Stimulated activated CD4-positive, alpha-beta T cell treated with anti-CD3 and anti-CD28 coated beads, Interleukin-12 subunit alpha, Interleukin-12 subunit beta, amount 100 ng/mL, for 48 hours (primary cell): ENCODE measurements around the gene LRP1.
A peak's percentile ranks its signal among the peaks of the same experiment; 100 is the strongest.

Experiments used
- DNase-seq, 3 donors: peaks; one replicate each; pipeline ENCODE4 v3.0.0-alpha.2; 2020; ENCODE audit warnings: low read depth in 2 of 3, low spot score in 1 of 3

The LRP1 gene

DNA sequence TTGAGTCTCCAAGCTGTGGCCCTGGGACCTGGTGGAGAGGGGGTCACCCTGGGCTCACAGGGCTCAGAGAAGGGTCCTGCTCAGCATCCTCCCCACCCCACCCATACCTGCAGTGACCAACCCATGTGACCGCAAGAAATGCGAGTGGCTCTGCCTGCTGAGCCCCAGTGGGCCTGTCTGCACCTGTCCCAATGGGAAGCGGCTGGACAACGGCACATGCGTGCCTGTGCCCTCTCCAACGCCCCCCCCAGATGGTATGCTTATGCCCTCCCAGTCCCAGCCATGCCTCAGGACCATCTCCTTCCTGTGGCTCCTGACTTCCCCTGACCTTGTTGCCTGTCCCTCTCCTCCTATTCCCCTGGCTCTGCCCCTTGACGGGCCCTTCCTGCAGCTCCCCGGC, 81.6 kb downstream of the LRP1 start:
- no peak for DNase-seq

- no peak for DNase-seq
These were observed 82.2 kb downstream of the LRP1 start for GRCh38 chr12:57210461-57210860.

DNA sequence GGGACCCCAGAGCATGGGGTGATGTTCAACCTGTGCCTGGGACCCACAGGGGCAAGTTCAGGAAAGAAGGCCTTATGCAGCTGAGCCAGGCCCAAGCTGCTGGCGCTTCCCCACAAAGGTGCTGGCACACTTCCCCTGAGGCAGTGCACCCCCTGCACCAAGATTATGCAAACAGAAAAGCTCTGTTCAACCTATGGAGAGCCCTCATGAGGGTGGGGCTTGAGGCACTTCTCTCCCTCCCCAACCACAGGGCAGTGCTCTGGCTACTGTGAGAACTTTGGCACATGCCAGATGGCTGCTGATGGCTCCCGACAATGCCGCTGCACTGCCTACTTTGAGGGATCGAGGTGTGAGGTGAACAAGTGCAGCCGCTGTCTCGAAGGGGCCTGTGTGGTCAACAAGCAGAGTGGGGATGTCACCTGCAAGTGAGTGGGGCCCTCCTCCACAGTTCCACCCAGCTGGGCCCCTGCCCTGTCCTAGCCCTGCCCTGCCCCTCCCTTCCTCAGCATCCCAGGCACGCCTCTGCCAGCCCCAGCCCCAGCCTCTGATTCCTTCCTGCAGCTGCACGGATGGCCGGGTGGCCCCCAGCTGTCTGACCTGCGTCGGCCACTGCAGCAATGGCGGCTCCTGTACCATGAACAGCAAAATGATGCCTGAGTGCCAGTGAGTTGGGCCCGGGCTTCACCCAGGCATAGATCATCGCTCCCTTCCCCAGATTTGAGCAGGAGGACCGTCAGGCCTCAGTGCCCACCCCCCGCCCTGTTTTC, 82.8 kb downstream of the LRP1 start:
- no peak for DNase-seq

DNA sequence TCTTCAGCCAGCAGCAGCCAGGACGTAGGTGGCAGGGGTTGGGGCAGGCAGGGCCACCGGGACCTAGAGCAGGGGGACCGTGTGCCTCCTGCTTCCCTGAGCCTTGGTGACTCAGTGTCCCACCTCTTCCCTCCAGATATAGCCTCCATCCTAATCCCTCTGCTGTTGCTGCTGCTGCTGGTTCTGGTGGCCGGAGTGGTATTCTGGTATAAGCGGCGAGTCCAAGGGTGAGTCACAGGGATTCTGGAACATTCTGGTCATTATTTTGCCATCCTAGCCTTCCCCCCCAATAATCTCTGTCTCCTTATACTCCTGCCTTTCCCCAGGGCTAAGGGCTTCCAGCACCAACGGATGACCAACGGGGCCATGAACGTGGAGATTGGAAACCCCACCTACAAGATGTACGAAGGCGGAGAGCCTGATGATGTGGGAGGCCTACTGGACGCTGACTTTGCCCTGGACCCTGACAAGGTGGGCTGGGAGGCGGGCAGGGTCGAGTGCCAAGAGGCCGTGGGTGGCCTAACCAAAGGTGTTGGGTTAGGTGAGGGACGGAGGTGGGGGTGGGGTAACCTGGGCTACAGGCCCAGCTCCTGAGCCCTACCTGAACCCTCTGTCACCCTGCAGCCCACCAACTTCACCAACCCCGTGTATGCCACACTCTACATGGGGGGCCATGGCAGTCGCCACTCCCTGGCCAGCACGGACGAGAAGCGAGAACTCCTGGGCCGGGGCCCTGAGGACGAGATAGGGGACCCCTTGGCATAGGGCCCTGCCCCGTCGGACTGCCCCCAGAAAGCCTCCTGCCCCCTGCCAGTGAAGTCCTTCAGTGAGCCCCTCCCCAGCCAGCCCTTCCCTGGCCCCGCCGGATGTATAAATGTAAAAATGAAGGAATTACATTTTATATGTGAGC, 83.8 kb downstream of the LRP1 start:
- no peak for DNase-seq

- DNase-seq, result no peak
These were observed 84.4 kb downstream of the LRP1 start for GRCh38 chr12:57212701-57213057.

- peak; percentile 65 to 88 (median 77) for DNase-seq
These were observed 84.9 kb downstream of the LRP1 start for GRCh38 chr12:57213058-57213715.

DNA sequence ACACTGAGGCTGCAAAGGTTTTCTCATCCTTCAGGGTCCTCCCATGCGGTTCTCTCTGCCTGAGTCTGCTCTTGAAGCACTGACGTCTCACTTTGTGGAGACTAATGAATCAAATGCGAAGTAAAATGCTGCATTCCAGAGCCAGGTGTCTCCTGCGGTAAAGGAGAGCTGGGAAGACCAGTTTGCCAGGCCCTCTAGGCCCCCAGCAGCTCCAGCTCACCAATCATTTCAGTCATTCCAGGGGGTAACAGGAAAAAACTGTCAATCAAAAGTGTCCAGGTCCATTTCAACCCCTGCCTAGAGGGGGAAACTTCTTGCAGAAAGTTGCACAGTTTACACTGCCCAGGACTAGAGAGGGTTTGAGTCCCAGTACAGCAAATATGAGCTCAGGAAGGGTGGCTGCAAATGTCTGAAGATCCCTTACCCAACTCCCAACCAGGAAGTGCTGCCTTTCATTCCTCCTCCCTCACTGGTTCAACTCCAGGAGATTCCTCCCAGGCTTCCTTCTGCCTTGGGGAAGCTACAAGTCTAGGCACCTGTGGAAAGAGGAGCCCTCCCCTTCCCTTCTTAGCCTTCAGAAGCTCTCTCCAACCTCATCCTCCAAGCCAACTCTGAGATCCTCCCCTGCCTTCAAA, 85.6 kb downstream of the LRP1 start:
- DNase-seq, result no peak

DNA sequence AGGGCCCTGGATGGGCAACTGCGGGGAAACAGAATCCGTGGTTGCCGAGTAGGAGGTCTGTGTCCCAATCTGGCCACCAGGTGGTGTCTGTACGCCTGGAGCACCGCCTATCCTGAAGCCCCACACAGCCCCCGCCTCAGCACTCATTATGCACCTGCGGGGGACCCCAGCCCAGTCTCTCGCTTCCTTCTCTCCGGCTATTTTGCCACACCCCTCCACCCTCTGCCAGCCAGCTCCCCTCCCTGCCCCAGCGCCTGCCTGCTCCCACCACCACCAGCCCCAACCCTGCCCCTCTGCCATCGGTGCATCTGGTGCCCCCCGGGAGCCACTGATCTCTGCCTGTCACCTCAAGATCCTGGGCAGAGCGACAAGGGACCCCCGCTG, 86.1 kb downstream of the LRP1 start:
- peak; percentile 57 to 76 (median 59) for DNase-seq

DNA sequence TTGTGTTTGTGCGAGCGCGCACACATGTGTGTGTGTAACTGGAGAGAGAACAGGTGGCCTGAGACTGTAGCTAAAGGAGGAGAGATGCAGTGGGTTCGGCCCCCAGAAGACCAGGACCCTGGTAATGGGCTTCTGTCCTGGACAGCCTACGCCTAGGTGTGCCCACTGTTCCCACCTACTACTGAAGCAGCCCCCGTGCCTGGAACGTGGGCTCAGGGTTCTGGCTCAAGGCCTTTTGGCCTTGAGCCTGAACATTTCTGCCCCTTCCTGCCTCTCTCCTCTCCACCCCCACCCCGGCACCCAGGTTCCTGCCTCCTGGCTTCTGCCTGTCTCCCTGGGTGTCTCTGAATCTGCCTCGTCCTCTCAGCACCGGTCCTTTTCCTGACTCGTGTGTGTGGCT, 86.8 kb downstream of the LRP1 start:
- no peak for DNase-seq

- DNase-seq, result no peak
These were observed 87.4 kb downstream of the LRP1 start for GRCh38 chr12:57215668-57216013.

GRCh38 chr12:57216014-57216911, 88.0 kb downstream of the LRP1 start, which contains the start of gene NXPH4:
Gene NXPH4 (plus strand): TSS chr12:57216794. CDS start chr12:57216970, 176 bp downstream.
- no peak for DNase-seq

GRCh38 chr12:57216921-57217879, 88.9 kb downstream of the LRP1 start:
- DNase-seq, result no peak

GRCh38 chr12:57218030-57218853, 90.0 kb downstream of the LRP1 start:
- DNase-seq, result no peak

GRCh38 chr12:57219205-57219992, 91.1 kb downstream of the LRP1 start:
- no peak for DNase-seq

DNA sequence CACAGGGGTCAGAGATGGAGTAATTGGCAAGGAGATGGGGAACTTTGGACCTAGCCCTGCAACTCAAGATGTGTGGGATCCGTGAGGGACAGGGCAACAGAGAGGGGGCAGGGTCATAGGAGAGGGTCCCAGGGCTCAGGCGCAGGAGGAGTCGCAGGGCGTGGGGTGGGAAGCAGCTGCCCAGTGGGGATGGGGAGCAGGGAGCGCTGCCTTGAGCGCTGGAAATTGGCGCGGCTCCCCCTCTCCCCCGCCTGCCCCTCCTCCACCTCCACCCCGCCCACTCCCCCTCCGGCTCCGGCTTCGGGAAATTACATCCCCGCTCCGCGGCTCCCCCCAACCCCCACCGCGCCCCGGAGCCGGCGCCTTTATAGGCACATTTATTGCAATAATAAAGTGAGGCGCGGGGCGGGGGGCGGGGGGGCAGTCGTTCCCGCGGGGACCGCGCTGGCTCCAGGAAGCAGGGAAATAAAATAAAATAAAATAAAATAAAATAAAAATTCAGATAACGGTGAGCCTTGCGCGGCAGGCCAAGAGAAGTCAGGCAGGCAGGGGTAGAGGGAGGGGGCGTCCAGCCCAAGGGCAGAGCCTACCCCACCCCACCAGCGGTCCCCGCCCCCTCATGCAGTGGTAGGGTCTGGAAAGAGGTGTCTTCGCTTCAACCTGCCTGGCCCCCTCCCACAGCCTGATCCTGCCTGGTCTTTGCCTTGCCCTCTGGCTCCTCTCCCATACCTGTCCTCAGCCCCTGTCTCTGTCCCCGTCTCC, 91.9 kb downstream of the LRP1 start:
- no peak for DNase-seq

DNA sequence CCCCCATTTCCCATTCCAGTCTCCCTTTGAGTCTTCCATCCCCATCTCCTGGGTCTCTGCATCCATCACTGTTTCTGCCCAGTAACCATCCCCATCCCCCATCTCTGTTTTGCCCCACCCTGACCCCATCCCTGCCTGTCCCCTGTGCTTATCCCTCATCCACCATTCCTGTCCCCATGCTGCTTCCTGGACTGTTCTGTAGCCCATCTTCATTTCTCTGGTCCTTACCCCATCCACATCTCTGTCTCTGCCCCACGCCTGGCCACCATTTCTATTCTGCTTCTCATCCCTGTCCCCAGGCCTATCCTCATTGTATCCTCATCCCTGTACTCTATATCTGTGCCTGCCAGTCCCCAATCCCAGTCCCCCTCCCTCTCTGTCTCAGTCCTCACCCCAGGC, 92.5 kb downstream of the LRP1 start:
- DNase-seq, result no peak
